Measurements from ENCODE around the gene ADM2. TPM values are rescaled to one million over a fixed set of nuclear protein-coding genes. Genes with fewer than 3 reads are reported as not detected.

Gene ADM2
- total and polyA plus RNA-seq, 2 of the 13 experiments (the other 11 are each of a cell fraction or from before 2014, with no cell fraction given), result 1.2 to 3.0 TPM

DNA sequence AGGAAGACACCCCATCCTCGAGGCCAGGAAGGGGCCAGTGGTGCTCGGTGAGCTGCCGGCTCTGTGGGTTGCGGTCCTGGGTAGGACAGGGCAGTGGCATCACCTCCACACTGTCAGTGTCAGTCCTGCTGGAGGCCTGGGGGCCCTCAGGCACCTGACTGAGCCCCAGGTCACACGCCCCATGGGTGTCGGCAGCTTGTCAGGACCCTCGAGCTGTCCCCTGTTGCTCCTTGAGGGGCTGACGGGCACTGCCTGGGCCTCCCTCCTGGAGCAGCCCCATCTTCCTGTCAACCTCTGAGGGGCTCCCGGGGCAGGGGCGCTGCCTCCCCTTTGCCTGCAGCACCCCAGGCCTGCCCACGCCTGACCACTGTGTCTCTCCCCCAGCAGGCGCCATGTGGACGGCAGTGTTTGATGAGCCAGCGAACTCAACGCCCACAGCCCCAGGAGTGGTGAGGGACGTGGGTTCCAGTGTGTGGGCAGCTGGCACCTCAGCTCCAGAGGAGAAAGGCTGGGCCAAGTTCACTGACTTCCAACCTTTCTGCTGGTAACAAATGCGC is 42.0 kb upstream of the ADM2 start:
- POLR2A ChIA-PET, result no interaction called here
- no peaks in the 10 kb centered on the region for H3K9me3 ChIP-seq (ENCODE audit: low read length)
- peaks cover 49 to 64% of the 10 kb centered on the region in 2 experiments; a peak in 4 of 5 replicates for H3K36me3 ChIP-seq (replicated peaks in 1 of 2; ENCODE audit: control insufficient read depth in 1 of 2, insufficient read depth in 2 of 2, low read length in 2 of 2)
- ATAC-seq (no peak), DNase-seq (ENCODE audit: low spot score) (no peak), FAIRE-seq (no peak)
- H3K27me3 ChIP-seq (ENCODE audit: control insufficient read depth in 1 of 2, insufficient read depth in 2 of 2, low read length in 2 of 2), result no peaks in the 10 kb centered on the region
- H3K4me1 ChIP-seq (ENCODE audit: insufficient read depth, low read length), result no peaks in the 10 kb centered on the region
- in situ Hi-C loops (cut with HindIII; ENCODE audit: extremely low pct_ligation_motif_present, low pct_unique_long_range_greater_than_20kb) (no loop called here), intact Hi-C loops (cut with micrococcal nuclease; ENCODE audit: unreplicated experiment) (no loop called here)
- no peak overlapping the region for H3K27ac ChIP-seq (ENCODE audit: extremely low read length, insufficient read depth, low read length)
- WGBS (ENCODE audit: low lambda C conversion rate), result 90% methylated on average over 9 of the region's 17 CpGs
- H3K79me2 ChIP-seq (ENCODE audit: insufficient read depth, low read length), result no peaks in the 10 kb centered on the region
- no peak overlapping the region for H3K4me2 ChIP-seq (ENCODE audit: low read depth, low read length)
- CTCF ChIA-PET (ENCODE audit: low intra/inter-chr PET ratio, low total read pairs), result no interaction called here
- 0 out of 2 replicates have a peak, but pooled peaks cover 2% of the 10 kb centered on the region for H4K20me1 ChIP-seq (ENCODE audit: insufficient read depth, low read length)
- no peak overlapping the region for H3K4me3 ChIP-seq (replicated peaks in 1 of 3; ENCODE audit: insufficient read depth in 1 of 3, low read depth in 2 of 3, low read length in 3 of 3)
- no peak overlapping the region for H3K9ac ChIP-seq (ENCODE audit: insufficient read depth, low read depth, low read length)
- H2AFZ ChIP-seq (ENCODE audit: low read length), result no peak overlapping the region
- BruUV-seq (replicated peaks), result no TSS peak
- TF ChIP-seq, protein P1, sequence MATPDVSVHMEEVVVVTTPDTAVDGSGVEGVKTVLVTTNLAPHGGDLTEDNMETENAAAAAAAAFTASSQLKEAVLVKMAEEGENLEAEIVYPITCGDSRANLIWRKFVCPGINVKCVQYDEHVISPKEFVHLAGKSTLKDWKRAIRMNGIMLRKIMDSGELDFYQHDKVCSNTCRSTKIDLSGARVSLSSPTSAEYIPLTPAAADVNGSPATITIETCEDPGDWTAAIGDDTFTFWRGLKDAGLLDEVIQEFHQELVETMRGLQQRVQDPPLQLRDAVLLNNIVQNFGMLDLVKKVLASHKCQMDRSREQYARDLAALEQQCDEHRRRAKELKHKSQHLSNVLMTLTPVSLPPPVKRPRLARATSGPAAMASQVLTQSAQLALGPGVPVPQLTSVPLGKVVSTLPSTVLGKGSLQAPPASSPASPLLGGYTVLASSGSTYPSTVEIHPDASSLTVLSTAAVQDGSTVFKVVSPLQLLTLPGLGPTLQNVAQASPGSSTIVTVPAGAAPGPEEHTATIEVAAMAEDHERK (CRISPR knock-in tag; IDR thresholded peaks at IDR 0.05; ENCODE audit: low read depth), result no peak
- TF ChIP-seq NFKB2 (CRISPR knock-in tag; IDR thresholded peaks at IDR 0.05; ENCODE audit: borderline replicate concordance), result peak; percentile 40; the same call in 1 of the 2 replicates
- no peak for TF ChIP-seq ZNF253 (CRISPR knock-in tag; IDR thresholded peaks at IDR 0.05; ENCODE audit: borderline replicate concordance)
- TF ChIP-seq, protein P2, sequence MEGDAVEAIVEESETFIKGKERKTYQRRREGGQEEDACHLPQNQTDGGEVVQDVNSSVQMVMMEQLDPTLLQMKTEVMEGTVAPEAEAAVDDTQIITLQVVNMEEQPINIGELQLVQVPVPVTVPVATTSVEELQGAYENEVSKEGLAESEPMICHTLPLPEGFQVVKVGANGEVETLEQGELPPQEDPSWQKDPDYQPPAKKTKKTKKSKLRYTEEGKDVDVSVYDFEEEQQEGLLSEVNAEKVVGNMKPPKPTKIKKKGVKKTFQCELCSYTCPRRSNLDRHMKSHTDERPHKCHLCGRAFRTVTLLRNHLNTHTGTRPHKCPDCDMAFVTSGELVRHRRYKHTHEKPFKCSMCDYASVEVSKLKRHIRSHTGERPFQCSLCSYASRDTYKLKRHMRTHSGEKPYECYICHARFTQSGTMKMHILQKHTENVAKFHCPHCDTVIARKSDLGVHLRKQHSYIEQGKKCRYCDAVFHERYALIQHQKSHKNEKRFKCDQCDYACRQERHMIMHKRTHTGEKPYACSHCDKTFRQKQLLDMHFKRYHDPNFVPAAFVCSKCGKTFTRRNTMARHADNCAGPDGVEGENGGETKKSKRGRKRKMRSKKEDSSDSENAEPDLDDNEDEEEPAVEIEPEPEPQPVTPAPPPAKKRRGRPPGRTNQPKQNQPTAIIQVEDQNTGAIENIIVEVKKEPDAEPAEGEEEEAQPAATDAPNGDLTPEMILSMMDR (CRISPR knock-in tag; IDR thresholded peaks at IDR 0.05), result no peak; the same call in 1 of the 2 replicates
- no peak for TF ChIP-seq ZFP62 (CRISPR knock-in tag; IDR thresholded peaks at IDR 0.05)
- no peak for TF ChIP-seq MATR3 (CRISPR knock-in tag; IDR thresholded peaks at IDR 0.05)
- peak; percentile 32 for TF ChIP-seq RBM22 (optimal IDR thresholded peaks at IDR 0.05; ENCODE audit: low read length)
- no peak for TF ChIP-seq WIZ (CRISPR knock-in tag; IDR thresholded peaks at IDR 0.05)
- TF ChIP-seq ZFP1 (CRISPR knock-in tag; IDR thresholded peaks at IDR 0.05), result no peak
- no peak for TF ChIP-seq ZBTB42 (CRISPR knock-in tag; IDR thresholded peaks at IDR 0.05)
- TF ChIP-seq POLR2A (IDR thresholded peaks at IDR 0.05; ENCODE audit: insufficient read depth in 1 of 2, low read depth in 2 of 2, low read length in 2 of 2), result 0 out of 4 replicates have a peak, but pooled peaks of 1 of the 2 experiments have one; percentile 8
- TF ChIP-seq IRX3 (CRISPR knock-in tag; IDR thresholded peaks at IDR 0.05; ENCODE audit: borderline replicate concordance, low read depth), result no peak
- TF ChIP-seq KDM1A (CRISPR knock-in tag; IDR thresholded peaks at IDR 0.05), result no peak
- TF ChIP-seq KIAA2018 (CRISPR knock-in tag; IDR thresholded peaks at IDR 0.05; ENCODE audit: borderline replicate concordance), result no peak
- no peak for TF ChIP-seq ZKSCAN8 (CRISPR knock-in tag; IDR thresholded peaks at IDR 0.05; ENCODE audit: borderline replicate concordance)

All from HepG2 (cell line).